ENCODE results near the gene HACD1.

DNA sequence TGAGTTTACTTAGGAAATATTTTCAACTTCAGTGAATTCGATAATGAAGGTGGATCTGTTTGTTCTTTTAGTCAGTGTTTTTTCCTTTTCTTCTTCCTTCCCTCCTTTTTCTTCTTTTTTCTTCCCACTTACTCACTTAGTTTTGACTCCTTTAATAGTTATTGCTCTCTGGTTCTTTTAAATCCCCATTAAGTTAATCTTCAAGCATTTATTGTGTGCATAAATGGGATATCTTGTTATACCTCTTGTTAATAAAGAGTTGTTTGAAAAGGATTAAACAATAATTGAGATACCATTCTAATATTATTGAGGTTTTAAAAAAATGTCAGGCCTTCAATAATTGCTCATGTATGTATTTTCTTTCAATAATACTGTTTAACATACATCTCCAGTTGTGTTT, 46.3 kb upstream of the HACD1 start:
- TF ChIP-seq, protein P1, sequence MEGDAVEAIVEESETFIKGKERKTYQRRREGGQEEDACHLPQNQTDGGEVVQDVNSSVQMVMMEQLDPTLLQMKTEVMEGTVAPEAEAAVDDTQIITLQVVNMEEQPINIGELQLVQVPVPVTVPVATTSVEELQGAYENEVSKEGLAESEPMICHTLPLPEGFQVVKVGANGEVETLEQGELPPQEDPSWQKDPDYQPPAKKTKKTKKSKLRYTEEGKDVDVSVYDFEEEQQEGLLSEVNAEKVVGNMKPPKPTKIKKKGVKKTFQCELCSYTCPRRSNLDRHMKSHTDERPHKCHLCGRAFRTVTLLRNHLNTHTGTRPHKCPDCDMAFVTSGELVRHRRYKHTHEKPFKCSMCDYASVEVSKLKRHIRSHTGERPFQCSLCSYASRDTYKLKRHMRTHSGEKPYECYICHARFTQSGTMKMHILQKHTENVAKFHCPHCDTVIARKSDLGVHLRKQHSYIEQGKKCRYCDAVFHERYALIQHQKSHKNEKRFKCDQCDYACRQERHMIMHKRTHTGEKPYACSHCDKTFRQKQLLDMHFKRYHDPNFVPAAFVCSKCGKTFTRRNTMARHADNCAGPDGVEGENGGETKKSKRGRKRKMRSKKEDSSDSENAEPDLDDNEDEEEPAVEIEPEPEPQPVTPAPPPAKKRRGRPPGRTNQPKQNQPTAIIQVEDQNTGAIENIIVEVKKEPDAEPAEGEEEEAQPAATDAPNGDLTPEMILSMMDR (conservative IDR thresholded peaks at IDR 0.05), result no peak
- no peak for TF ChIP-seq EZH2 (IDR thresholded peaks at IDR 0.05; ENCODE audit: low read depth)
